Measurements from ENCODE around the gene CLPTM1.

Gene CLPTM1

GRCh38 chr19:45010306-45010705 is 55.1 kb downstream of the CLPTM1 start:
- DNase-seq (ENCODE audit: low read depth), result no peak

- DNase-seq (ENCODE audit: low read depth), result no peak
Measured at GRCh38 chr19:45011959-45012358, 56.8 kb downstream of the CLPTM1 start.

- DNase-seq (ENCODE audit: low read depth), result peak; percentile 87
Measured at GRCh38 chr19:45016388-45017314, 61.5 kb downstream of the CLPTM1 start.

- no peak for DNase-seq (ENCODE audit: low read depth)
Measured at GRCh38 chr19:45019187-45019586, 64.0 kb downstream of the CLPTM1 start.

- DNase-seq (ENCODE audit: low read depth), result no peak
Measured at GRCh38 chr19:45020071-45020470, 64.9 kb downstream of the CLPTM1 start.

- DNase-seq (ENCODE audit: low read depth), result no peak
Measured at GRCh38 chr19:45021971-45022370, 66.8 kb downstream of the CLPTM1 start.

- no peak for DNase-seq (ENCODE audit: low read depth)
Measured at GRCh38 chr19:45023048-45023447, 67.9 kb downstream of the CLPTM1 start.

- DNase-seq (ENCODE audit: low read depth), result no peak
Measured at GRCh38 chr19:45025264-45025663, 70.1 kb downstream of the CLPTM1 start.

- DNase-seq (ENCODE audit: low read depth), result no peak
Measured at GRCh38 chr19:45027371-45027770, 72.2 kb downstream of the CLPTM1 start.

GRCh38 chr19:45030825-45031224 is 75.6 kb downstream of the CLPTM1 start:
- no peak for DNase-seq (ENCODE audit: low read depth)

GRCh38 chr19:45032421-45032820 is 77.2 kb downstream of the CLPTM1 start:
- DNase-seq (ENCODE audit: low read depth), result no peak

- no peak for DNase-seq (ENCODE audit: low read depth)
Measured at GRCh38 chr19:45035755-45036154, 80.6 kb downstream of the CLPTM1 start.

- no peak for DNase-seq (ENCODE audit: low read depth)
Measured at GRCh38 chr19:45037393-45038169, 82.4 kb downstream of the CLPTM1 start.

- peak; percentile 90 for DNase-seq (ENCODE audit: low read depth)
Measured at GRCh38 chr19:45038931-45039893, 84.0 kb downstream of the CLPTM1 start, which contains the start of gene CLASRP. Gene CLASRP (plus strand): TSS chr19:45039045. CDS start chr19:45040213, 1,168 bp downstream.

GRCh38 chr19:45040059-45040771 is 85.0 kb downstream of the CLPTM1 start:
- DNase-seq (ENCODE audit: low read depth), result no peak

- no peak for DNase-seq (ENCODE audit: low read depth)
Measured at GRCh38 chr19:45041125-45041524, 85.9 kb downstream of the CLPTM1 start.
